NCI-H2107 treated with DMSO at 0.1 percent for 48 hours (cell line): ENCODE data around the gene RGS11.
"Not testable (repeated sequence)": the region's sequence is repeated elsewhere in the genome, so short reads cannot be mapped to it uniquely, and the experiment has no call there.

Source experiments
- DNase-seq: peaks from one replicate; lab custom pipeline; 2025; ENCODE audit not compliant: unreplicated experiment; lab: John Stamatoyannopoulos, UW

The RGS11 gene

GRCh38 chr16:280991-281659 is 5.4 kb upstream of the RGS11 start:
- no peak for DNase-seq

GRCh38 chr16:280552-280951 is 4.8 kb upstream of the RGS11 start, which contains the start of gene ARHGDIG:
Gene ARHGDIG, plus strand, starts transcription at chr16:280591. Its CDS starts 90 bp downstream, at chr16:280681.
- no peak for DNase-seq

- DNase-seq = no peak
Measured at GRCh38 chr16:280005-280460, 4.3 kb upstream of the RGS11 start.

- DNase-seq = no peak
Measured at GRCh38 chr16:279531-279930, 3.8 kb upstream of the RGS11 start.

- DNase-seq = peak; percentile 12
Measured at GRCh38 chr16:278863-279366, 3.2 kb upstream of the RGS11 start.

GRCh38 chr16:276426-277077 is 808 bp upstream of the RGS11 start:
- DNase-seq = no peak

GRCh38 chr16:275041-275641 is 603 bp downstream of the RGS11 start:
- peak; percentile 4 for DNase-seq

- DNase-seq = no peak
Measured at GRCh38 chr16:273547-274421, 2.0 kb downstream of the RGS11 start.

- DNase-seq = no peak
Measured at GRCh38 chr16:272633-273546, 2.9 kb downstream of the RGS11 start.

GRCh38 chr16:270381-271255 is 5.1 kb downstream of the RGS11 start:
- DNase-seq = no peak

- DNase-seq = no peak
Measured at GRCh38 chr16:269061-269796, 6.5 kb downstream of the RGS11 start.

GRCh38 chr16:268141-269053 is 7.3 kb downstream of the RGS11 start:
- DNase-seq = peak; percentile 1

- DNase-seq = not testable (repeated sequence)
Measured at GRCh38 chr16:267562-267961, 8.2 kb downstream of the RGS11 start.

GRCh38 chr16:266258-267164 is 9.2 kb downstream of the RGS11 start:
- no peak for DNase-seq

- DNase-seq = no peak
Measured at GRCh38 chr16:265711-266110, 10.0 kb downstream of the RGS11 start.

GRCh38 chr16:265002-265529 is 10.7 kb downstream of the RGS11 start:
- no peak for DNase-seq
